Measurements from ENCODE around the gene NAV1. TPM values are rescaled to one million over a fixed set of nuclear protein-coding genes. Genes with fewer than 3 reads are reported as not detected.

The NAV1 gene
- total and polyA plus RNA-seq, 4 donors: 1.1 to 2.0 (median 1.3) TPM

DNA sequence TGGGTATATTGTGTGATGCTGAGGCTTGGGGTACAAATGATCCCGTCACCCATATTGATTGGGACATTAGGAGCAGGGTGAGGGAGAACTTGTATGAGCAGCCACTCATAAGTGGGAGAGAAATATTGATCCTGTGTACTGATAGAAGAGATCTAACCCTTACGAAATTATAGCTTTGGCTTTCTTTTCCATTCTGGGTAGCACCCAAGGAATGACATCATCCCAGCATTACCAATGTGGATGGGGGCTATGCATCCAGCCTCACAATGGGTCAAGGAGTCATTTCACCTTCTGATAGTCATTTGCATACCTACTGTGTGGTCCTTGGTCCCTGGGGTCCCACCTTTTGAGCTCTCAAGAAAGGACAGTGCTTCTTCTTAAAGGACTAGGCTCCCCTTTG, 1.9 kb upstream of the NAV1 start:
- H3K9ac ChIP-seq (ENCODE audit: low read depth in 1 of 2, low read length in 2 of 2): no peak overlapping the region
- no peak overlapping the region for H3K4me3 ChIP-seq (ENCODE audit: low read depth in 1 of 3, low read length in 3 of 3)
- TF ChIP-seq, protein P1, sequence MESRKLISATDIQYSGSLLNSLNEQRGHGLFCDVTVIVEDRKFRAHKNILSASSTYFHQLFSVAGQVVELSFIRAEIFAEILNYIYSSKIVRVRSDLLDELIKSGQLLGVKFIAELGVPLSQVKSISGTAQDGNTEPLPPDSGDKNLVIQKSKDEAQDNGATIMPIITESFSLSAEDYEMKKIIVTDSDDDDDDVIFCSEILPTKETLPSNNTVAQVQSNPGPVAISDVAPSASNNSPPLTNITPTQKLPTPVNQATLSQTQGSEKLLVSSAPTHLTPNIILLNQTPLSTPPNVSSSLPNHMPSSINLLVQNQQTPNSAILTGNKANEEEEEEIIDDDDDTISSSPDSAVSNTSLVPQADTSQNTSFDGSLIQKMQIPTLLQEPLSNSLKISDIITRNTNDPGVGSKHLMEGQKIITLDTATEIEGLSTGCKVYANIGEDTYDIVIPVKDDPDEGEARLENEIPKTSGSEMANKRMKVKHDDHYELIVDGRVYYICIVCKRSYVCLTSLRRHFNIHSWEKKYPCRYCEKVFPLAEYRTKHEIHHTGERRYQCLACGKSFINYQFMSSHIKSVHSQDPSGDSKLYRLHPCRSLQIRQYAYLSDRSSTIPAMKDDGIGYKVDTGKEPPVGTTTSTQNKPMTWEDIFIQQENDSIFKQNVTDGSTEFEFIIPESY (IDR thresholded peaks at IDR 0.05): no peak
- TF ChIP-seq, protein P2, sequence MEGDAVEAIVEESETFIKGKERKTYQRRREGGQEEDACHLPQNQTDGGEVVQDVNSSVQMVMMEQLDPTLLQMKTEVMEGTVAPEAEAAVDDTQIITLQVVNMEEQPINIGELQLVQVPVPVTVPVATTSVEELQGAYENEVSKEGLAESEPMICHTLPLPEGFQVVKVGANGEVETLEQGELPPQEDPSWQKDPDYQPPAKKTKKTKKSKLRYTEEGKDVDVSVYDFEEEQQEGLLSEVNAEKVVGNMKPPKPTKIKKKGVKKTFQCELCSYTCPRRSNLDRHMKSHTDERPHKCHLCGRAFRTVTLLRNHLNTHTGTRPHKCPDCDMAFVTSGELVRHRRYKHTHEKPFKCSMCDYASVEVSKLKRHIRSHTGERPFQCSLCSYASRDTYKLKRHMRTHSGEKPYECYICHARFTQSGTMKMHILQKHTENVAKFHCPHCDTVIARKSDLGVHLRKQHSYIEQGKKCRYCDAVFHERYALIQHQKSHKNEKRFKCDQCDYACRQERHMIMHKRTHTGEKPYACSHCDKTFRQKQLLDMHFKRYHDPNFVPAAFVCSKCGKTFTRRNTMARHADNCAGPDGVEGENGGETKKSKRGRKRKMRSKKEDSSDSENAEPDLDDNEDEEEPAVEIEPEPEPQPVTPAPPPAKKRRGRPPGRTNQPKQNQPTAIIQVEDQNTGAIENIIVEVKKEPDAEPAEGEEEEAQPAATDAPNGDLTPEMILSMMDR (IDR thresholded peaks at IDR 0.05; ENCODE audit: low read depth, low read length, missing input control): no peak
- TF ChIP-seq RXRA (IDR thresholded peaks at IDR 0.05): no peak
- no peak for TF ChIP-seq RAD21 (IDR thresholded peaks at IDR 0.05)
- no peak for TF ChIP-seq HNF4A (conservative IDR thresholded peaks at IDR 0.05)
- no peak for TF ChIP-seq FOXA2 (IDR thresholded peaks at IDR 0.05)
- TF ChIP-seq, protein P3, sequence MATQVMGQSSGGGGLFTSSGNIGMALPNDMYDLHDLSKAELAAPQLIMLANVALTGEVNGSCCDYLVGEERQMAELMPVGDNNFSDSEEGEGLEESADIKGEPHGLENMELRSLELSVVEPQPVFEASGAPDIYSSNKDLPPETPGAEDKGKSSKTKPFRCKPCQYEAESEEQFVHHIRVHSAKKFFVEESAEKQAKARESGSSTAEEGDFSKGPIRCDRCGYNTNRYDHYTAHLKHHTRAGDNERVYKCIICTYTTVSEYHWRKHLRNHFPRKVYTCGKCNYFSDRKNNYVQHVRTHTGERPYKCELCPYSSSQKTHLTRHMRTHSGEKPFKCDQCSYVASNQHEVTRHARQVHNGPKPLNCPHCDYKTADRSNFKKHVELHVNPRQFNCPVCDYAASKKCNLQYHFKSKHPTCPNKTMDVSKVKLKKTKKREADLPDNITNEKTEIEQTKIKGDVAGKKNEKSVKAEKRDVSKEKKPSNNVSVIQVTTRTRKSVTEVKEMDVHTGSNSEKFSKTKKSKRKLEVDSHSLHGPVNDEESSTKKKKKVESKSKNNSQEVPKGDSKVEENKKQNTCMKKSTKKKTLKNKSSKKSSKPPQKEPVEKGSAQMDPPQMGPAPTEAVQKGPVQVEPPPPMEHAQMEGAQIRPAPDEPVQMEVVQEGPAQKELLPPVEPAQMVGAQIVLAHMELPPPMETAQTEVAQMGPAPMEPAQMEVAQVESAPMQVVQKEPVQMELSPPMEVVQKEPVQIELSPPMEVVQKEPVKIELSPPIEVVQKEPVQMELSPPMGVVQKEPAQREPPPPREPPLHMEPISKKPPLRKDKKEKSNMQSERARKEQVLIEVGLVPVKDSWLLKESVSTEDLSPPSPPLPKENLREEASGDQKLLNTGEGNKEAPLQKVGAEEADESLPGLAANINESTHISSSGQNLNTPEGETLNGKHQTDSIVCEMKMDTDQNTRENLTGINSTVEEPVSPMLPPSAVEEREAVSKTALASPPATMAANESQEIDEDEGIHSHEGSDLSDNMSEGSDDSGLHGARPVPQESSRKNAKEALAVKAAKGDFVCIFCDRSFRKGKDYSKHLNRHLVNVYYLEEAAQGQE (IDR thresholded peaks at IDR 0.05): no peak
- no peak for TF ChIP-seq JUND (IDR thresholded peaks at IDR 0.05)
- TF ChIP-seq, protein P4, sequence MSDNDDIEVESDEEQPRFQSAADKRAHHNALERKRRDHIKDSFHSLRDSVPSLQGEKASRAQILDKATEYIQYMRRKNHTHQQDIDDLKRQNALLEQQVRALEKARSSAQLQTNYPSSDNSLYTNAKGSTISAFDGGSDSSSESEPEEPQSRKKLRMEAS (IDR thresholded peaks at IDR 0.05): no peak
- TF ChIP-seq, protein P5, sequence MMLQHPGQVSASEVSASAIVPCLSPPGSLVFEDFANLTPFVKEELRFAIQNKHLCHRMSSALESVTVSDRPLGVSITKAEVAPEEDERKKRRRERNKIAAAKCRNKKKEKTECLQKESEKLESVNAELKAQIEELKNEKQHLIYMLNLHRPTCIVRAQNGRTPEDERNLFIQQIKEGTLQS (IDR thresholded peaks at IDR 0.05): no peak
- no peak for TF ChIP-seq FOXA1 (IDR thresholded peaks at IDR 0.05)
- no peak for TF ChIP-seq TAF1 (conservative IDR thresholded peaks at IDR 0.05)
- no peak for TF ChIP-seq EGR1 (IDR thresholded peaks at IDR 0.05; ENCODE audit: low read depth in 2 of 2)
- TF ChIP-seq NR2F2 (IDR thresholded peaks at IDR 0.05): no peak
- TF ChIP-seq GABPA (IDR thresholded peaks at IDR 0.05 in 1 of 2, conservative IDR thresholded peaks at IDR 0.05 in 1 of 2): no peak
- no peak for TF ChIP-seq YY1 (IDR thresholded peaks at IDR 0.05)
- no peak for TF ChIP-seq HNF4G (IDR thresholded peaks at IDR 0.05)
- TF ChIP-seq SP1 (IDR thresholded peaks at IDR 0.05): no peak
- no peak overlapping the region for H3K27ac ChIP-seq (ENCODE audit: low read depth in 1 of 2, low read length in 2 of 2)
- H3K4me1 ChIP-seq (ENCODE audit: control insufficient read depth in 4 of 4, insufficient read depth in 4 of 4, low read length in 3 of 4): peaks cover 3 to 20% (median 15%) of the 10 kb centered on the region in 4 donors
- H3K9me3 ChIP-seq (ENCODE audit: control insufficient read depth in 4 of 4, low read length in 3 of 4): no peaks in the 10 kb centered on the region
- DNase-seq (ENCODE audit: low spot score): no peak
- 79% methylated on average over 2 of the region's 2 CpGs for WGBS
- peaks cover 0 to 3% (median 0%) of the 10 kb centered on the region in 4 donors for H3K27me3 ChIP-seq (ENCODE audit: control insufficient read depth in 4 of 4, insufficient read depth in 4 of 4, low read length in 3 of 4)
- H3K36me3 ChIP-seq (ENCODE audit: control insufficient read depth in 4 of 4, insufficient read depth in 3 of 4, low read depth in 1 of 4, low read length in 3 of 4): no peaks in the 10 kb centered on the region
